Endodermal cell (in vitro differentiated cells): ENCODE measurements around the gene COLEC12. TPM values are rescaled to one million over a fixed set of nuclear protein-coding genes. Genes with fewer than 3 reads are reported as not detected.

Experiments used
- DNase-seq: peaks from one replicate; pipeline ENCODE4 v3.0.0-alpha.2; 2017
- H3K27ac ChIP-seq: 2 replicates; pipeline ENCODE4 v1.5.1; 2013; ENCODE audit warnings: mild to moderate bottlenecking, low read depth, low read length, moderate library complexity
- H3K27me3 ChIP-seq: 2 replicates; pipeline ENCODE4 v1.6.1; 2013; ENCODE audit warnings: mild to moderate bottlenecking, low read length, moderate library complexity; ENCODE audit not compliant: insufficient read depth, control insufficient read depth, poor library complexity, severe bottlenecking
- H3K36me3 ChIP-seq: 2 replicates; pipeline ENCODE4 v1.7.0; 2013; ENCODE audit warnings: mild to moderate bottlenecking, low read length, moderate library complexity; ENCODE audit not compliant: control insufficient read depth, insufficient read depth
- H3K4me1 ChIP-seq: one replicate; pipeline ENCODE4 v1.7.0; 2013; ENCODE audit warnings: low read length; ENCODE audit not compliant: control insufficient read depth, insufficient read depth
- H3K4me3 ChIP-seq: 2 replicates; pipeline ENCODE4 v1.5.1; 2013; ENCODE audit warnings: mild to moderate bottlenecking, low read length, moderate library complexity
- H3K9ac ChIP-seq: 2 replicates; pipeline ENCODE4 v1.6.1; 2013; ENCODE audit warnings: mild to moderate bottlenecking, low read length, moderate library complexity; ENCODE audit not compliant: poor library complexity, severe bottlenecking; ENCODE audit errors: extremely low read depth
- H3K9me3 ChIP-seq: 2 replicates; pipeline ENCODE4 v1.6.1; 2013; ENCODE audit warnings: mild to moderate bottlenecking, low read length, moderate library complexity; ENCODE audit not compliant: control insufficient read depth
- H3K27ac Mint-ChIP-seq: 2 replicates; pipeline ENCODE4 v1.8.0; 2020; ENCODE audit warnings: mixed read lengths
- H3K27me3 Mint-ChIP-seq: 2 replicates; pipeline ENCODE4 v1.8.0; 2021; ENCODE audit warnings: mild to moderate bottlenecking, mixed read lengths; ENCODE audit not compliant: insufficient read depth
- H3K36me3 Mint-ChIP-seq: 2 replicates; pipeline ENCODE4 v1.8.0; 2020; ENCODE audit warnings: low read depth, mixed read lengths
- H3K4me1 Mint-ChIP-seq: 2 replicates; pipeline ENCODE4 v1.8.0; 2020; ENCODE audit warnings: mixed read lengths
- H3K4me3 Mint-ChIP-seq: 2 replicates; pipeline ENCODE4 v1.8.0; 2020; ENCODE audit warnings: mild to moderate bottlenecking, moderate library complexity, mixed read lengths
- H3K9me3 Mint-ChIP-seq: 2 replicates; pipeline ENCODE4 v1.8.0; 2020; ENCODE audit warnings: mild to moderate bottlenecking, mixed read lengths
- CTCF ChIP-seq: fragments of 200-600 bp; sonication (generic); conservative IDR thresholded peaks from 2 replicates; pipeline ENCODE4 v1.5.0; 2021; ENCODE audit warnings: antibody characterized with exemption, mild to moderate bottlenecking
- WGBS, 2 experiments: methylation state at CpG; one replicate each; pipeline versions ENCODE4 v1.1.5 to v1.1.7; 2013; ENCODE audit warnings: missing lambda C conversion rate in 2 of 2, mixed read lengths in 1 of 2; ENCODE audit not compliant: insufficient coverage in 1 of 2, insufficient read length in 1 of 2; 5-methylcytosine and 5-hydroxymethylcytosine counted together
- total RNA-seq, 2 donors: library from RNA; stranded (reverse); fragmentation: NEBNext Ultra II Directional in 1 of 2; extraction: Animal tissue kit (Norgen Biotek cat#: 25700) in 1 of 2; gene quantifications; 2 replicates in 1 of 2; 3 replicates in 1 of 2; pipeline ENCODE4 v1.2.1, GENCODE V29; 2021

The COLEC12 gene
- total RNA-seq, 2 donors from 2014 or later = 123 TPM

GRCh38 chr18:377088-377487 is 123.4 kb downstream of the COLEC12 start:
- H3K36me3 Mint-ChIP-seq = peaks cover 9% of the 10 kb centered on the region
- H3K27ac ChIP-seq = no peak overlapping the region
- no peak overlapping the region for H3K4me3 ChIP-seq
- no peaks in the 10 kb centered on the region for H3K9me3 ChIP-seq
- peaks cover 7% of the 10 kb centered on the region for H3K4me1 Mint-ChIP-seq
- H3K27me3 ChIP-seq = no peaks in the 10 kb centered on the region
- peaks cover 30% of the 10 kb centered on the region for H3K4me1 ChIP-seq
- 75 to 84% methylated on average over 8 to 10 of the region's 10 CpGs for WGBS, 2 experiments
- H3K4me3 Mint-ChIP-seq = no peak overlapping the region
- no peak for TF ChIP-seq CTCF
- DNase-seq = peak; percentile 55
- no peaks in the 10 kb centered on the region for H3K27me3 Mint-ChIP-seq
- no peak overlapping the region for H3K27ac Mint-ChIP-seq
- no peaks in the 10 kb centered on the region for H3K9me3 Mint-ChIP-seq
- H3K36me3 ChIP-seq = peaks cover 45% of the 10 kb centered on the region
- no peak overlapping the region for H3K9ac ChIP-seq

GRCh38 chr18:376311-376710 is 124.2 kb downstream of the COLEC12 start:
- Histone ChIP-seq H3K9me3 (no peaks in the 10 kb centered on the region), H3K4me1 (peaks cover 31% of the 10 kb centered on the region), H3K36me3 (peaks cover 53% of the 10 kb centered on the region), H3K4me3 (no peak overlapping the region), H3K27ac (no peak overlapping the region), H3K27me3 (no peaks in the 10 kb centered on the region), H3K9ac (no peak overlapping the region)
- H3K9me3 Mint-ChIP-seq = no peaks in the 10 kb centered on the region
- peaks cover 9% of the 10 kb centered on the region for H3K36me3 Mint-ChIP-seq
- 98 to 100% methylated on average over 3 of the region's 3 CpGs for WGBS, 2 experiments
- TF ChIP-seq CTCF = no peak
- peaks cover 7% of the 10 kb centered on the region for H3K4me1 Mint-ChIP-seq
- no peak for DNase-seq
- H3K27ac Mint-ChIP-seq = no peak overlapping the region
- H3K4me3 Mint-ChIP-seq = no peak overlapping the region
- H3K27me3 Mint-ChIP-seq = no peaks in the 10 kb centered on the region

- Histone ChIP-seq H3K9me3 (no peaks in the 10 kb centered on the region), H3K4me3 (no peak overlapping the region), H3K9ac (no peak overlapping the region), H3K36me3 (peaks cover 53% of the 10 kb centered on the region), H3K27me3 (no peaks in the 10 kb centered on the region), H3K4me1 (peaks cover 33% of the 10 kb centered on the region), H3K27ac (no peak overlapping the region)
- Mint-ChIP-seq H3K27ac (no peak overlapping the region), H3K4me1 (peaks cover 7% of the 10 kb centered on the region), H3K36me3 (peaks cover 9% of the 10 kb centered on the region), H3K9me3 (no peaks in the 10 kb centered on the region), H3K27me3 (no peaks in the 10 kb centered on the region), H3K4me3 (no peak overlapping the region)
- 99 to 100% methylated on average over 4 of the region's 4 CpGs for WGBS, 2 experiments
- no peak for DNase-seq
- no peak for TF ChIP-seq CTCF
These were observed 125.8 kb downstream of the COLEC12 start for GRCh38 chr18:374721-375168.
